Testis (tissue), 3 donors: Measurements from ENCODE around the gene TMCO1. TPM values are rescaled to one million over a fixed set of nuclear protein-coding genes. Genes with fewer than 3 reads are reported as not detected.

Experiments used
- DNase-seq: peaks from one replicate; pipeline ENCODE4 v3.0.0-alpha.2; 2019
- H3K27ac ChIP-seq, 2 donors: fragments of 200-600 bp; sonication (generic); one replicate each; pipeline ENCODE4 v1.5.1; 2019
- H3K27me3 ChIP-seq: fragments of 200-600 bp; sonication (generic); one replicate; pipeline ENCODE4 v1.5.1; 2019
- H3K36me3 ChIP-seq: fragments of 200-600 bp; sonication (generic); one replicate; pipeline ENCODE4 v1.5.1; 2017; ENCODE audit warnings: low read depth; ENCODE audit errors: missing control alignments
- H3K4me1 ChIP-seq: fragments of 200-600 bp; sonication (generic); one replicate; pipeline ENCODE4 v1.5.1; 2019
- H3K4me3 ChIP-seq, 2 donors: fragments of 200-600 bp; sonication (generic); one replicate each; pipeline ENCODE4 v1.5.1; 2017 to 2019
- H3K9me3 ChIP-seq: fragments of 200-600 bp; sonication (generic); one replicate; pipeline ENCODE4 v1.5.1; 2017
- CTCF ChIP-seq, 3 experiments: fragments of 450-650 bp in 2 of 3; fragments of 200-600 bp in 1 of 3; sonication (generic) in 1 of 3; IDR thresholded peaks; one replicate each; pipeline ENCODE4 v1.5.1; 2016 to 2019; ENCODE audit warnings: antibody characterized with exemption in 3 of 3, mild to moderate bottlenecking in 2 of 3, moderate library complexity in 1 of 3
- POLR2A ChIP-seq: fragments of 450-650 bp; IDR thresholded peaks from one replicate; pipeline ENCODE4 v1.6.1; 2017; ENCODE audit warnings: antibody characterized with exemption, mild to moderate bottlenecking, moderate library complexity
- WGBS, 2 donors: methylation state at CpG; one replicate each; pipeline ENCODE4 v1.1.5; 2018; 5-methylcytosine and 5-hydroxymethylcytosine counted together
- intact Hi-C: fragments of 100-400 bp; cut with DNase I; formaldehyde crosslinking; loops from one replicate; pipeline ENCODE4 v1.15.1; 2023; ENCODE audit warnings: low total_unique reads
- polyA plus RNA-seq: library from polyadenylated mRNA; stranded (reverse); fragments of 350-450 nt; fragmentation: Illumina TruSeq; extraction: RNeasy Lipid Tissue Mini Kit (QIAGEN cat#74804); gene quantifications from one replicate; pipeline ENCODE4 v1.2.3, GENCODE V29; 2014; ENCODE audit warnings: low read depth, low replicate concordance; ENCODE audit not compliant: insufficient read depth
- total RNA-seq, 2 donors: library from RNA; depleted of rRNA; stranded (reverse); fragments of >200 nt; gene quantifications; one replicate each; pipeline ENCODE4 v1.2.3, GENCODE V29; 2016

The TMCO1 gene
- total and polyA plus RNA-seq, 3 donors from 2014 or later: 97.5 to 195 (median 114) TPM

- Histone ChIP-seq H3K27me3 (no peaks in the 10 kb centered on the region), H3K36me3 (no peaks in the 10 kb centered on the region), H3K4me3 (peak overlapping the region; percentile 75 to 88), H3K4me1 (peaks cover 9% of the 10 kb centered on the region), H3K9me3 (no peaks in the 10 kb centered on the region), H3K27ac (peak overlapping the region; percentile 92 to 94)
- 0% methylated on average over 7 of the region's 7 CpGs for WGBS, 2 donors
- no peak for DNase-seq
- intact Hi-C loops: no loop called here
- no peak for TF ChIP-seq CTCF (IDR thresholded peaks at IDR 0.05)
- TF ChIP-seq POLR2A: no peak
Observed at GRCh38 chr1:165698761-165699052, 70.0 kb downstream of the TMCO1 start.

GRCh38 chr1:165697881-165698760 lies 70.5 kb downstream of the TMCO1 start, which contains the start of gene ALDH9A1:
Gene ALDH9A1, minus strand, starts transcription at chr1:165698562. Its CDS starts 4 bp downstream, at chr1:165698558.
- Histone ChIP-seq H3K9me3 (no peaks in the 10 kb centered on the region), H3K36me3 (no peaks in the 10 kb centered on the region), H3K4me3 (peak within 1 kb of the TSS; percentile 75 to 88), H3K4me1 (peaks cover 9% of the 10 kb centered on the region), H3K27ac (peak within 1 kb of the TSS; percentile 92 to 94), H3K27me3 (no peaks in the 10 kb centered on the region)
- peak; percentile 92 for DNase-seq
- WGBS, 2 donors: 1% methylated on average over 24 to 59 of the region's 65 CpGs
- intact Hi-C loops: no loop called here
- peak in 2 of 3 experiments; percentile 4 to 25 for TF ChIP-seq CTCF (IDR thresholded peaks at IDR 0.05)
- TF ChIP-seq POLR2A: peak; percentile 72

GRCh38 chr1:165697491-165697880 lies 71.2 kb downstream of the TMCO1 start:
- H3K27me3 ChIP-seq: no peaks in the 10 kb centered on the region
- intact Hi-C loops: no loop called here
- 8 to 9% methylated on average over 8 of the region's 8 CpGs for WGBS, 2 donors
- no peaks in the 10 kb centered on the region for H3K9me3 ChIP-seq
- H3K4me3 ChIP-seq: peak overlapping the region; percentile 75 to 88
- H3K4me1 ChIP-seq: peaks cover 9% of the 10 kb centered on the region
- TF ChIP-seq CTCF (IDR thresholded peaks at IDR 0.05) (no peak), POLR2A (no peak)
- peak overlapping the region; percentile 92 to 94 for H3K27ac ChIP-seq
- DNase-seq: no peak
- no peaks in the 10 kb centered on the region for H3K36me3 ChIP-seq

GRCh38 chr1:165696625-165697100 lies 72.0 kb downstream of the TMCO1 start:
- 5 to 10% methylated on average over 2 of the region's 2 CpGs for WGBS, 2 donors
- peak; percentile 79 for DNase-seq
- Histone ChIP-seq H3K27me3 (no peaks in the 10 kb centered on the region), H3K36me3 (no peaks in the 10 kb centered on the region), H3K4me1 (peaks cover 9% of the 10 kb centered on the region), H3K4me3 (peak overlapping the region in 1 of 2 donors; percentile 88), H3K9me3 (no peaks in the 10 kb centered on the region), H3K27ac (peak overlapping the region; percentile 41 to 94)
- TF ChIP-seq CTCF (IDR thresholded peaks at IDR 0.05) (peak in 1 of 3 experiments; percentile 7), POLR2A (no peak)
- intact Hi-C loops: no loop called here
